ENCODE results near the gene NEDD4L.

NEDD4L gene

GRCh38 chr18:58194028-58194427, 150.0 kb downstream of the NEDD4L start:
- TF ChIP-seq Cebpa-rat (IDR thresholded peaks at IDR 0.05) = no peak
- H3K4me2 ChIP-seq = no peak overlapping the region
- peaks cover 17% of the 10 kb centered on the region for H3K4me1 ChIP-seq
- no peaks in the 10 kb centered on the region for H3K9me3 ChIP-seq
- no peaks in the 10 kb centered on the region for H3K36me3 ChIP-seq
- H3K27ac ChIP-seq = no peak overlapping the region
- H3K9ac ChIP-seq = no peak overlapping the region
- H3K27me3 ChIP-seq = peaks cover 6% of the 10 kb centered on the region
- H4K20me1 ChIP-seq = 0 out of 2 replicates have a peak, but pooled peaks cover 9% of the 10 kb centered on the region
- no peak overlapping the region for H3K4me3 ChIP-seq

- no peak for TF ChIP-seq Cebpa-rat (IDR thresholded peaks at IDR 0.05)
- H4K20me1 ChIP-seq = 0 out of 2 replicates have a peak, but pooled peaks cover 9% of the 10 kb centered on the region
- peaks cover 17% of the 10 kb centered on the region for H3K4me1 ChIP-seq
- peak overlapping the region; percentile 36; the same call in 1 of the 2 replicates for H3K4me3 ChIP-seq
- H3K4me2 ChIP-seq = peak overlapping the region; percentile 57
- H3K27me3 ChIP-seq = peaks cover 6% of the 10 kb centered on the region
- H3K27ac ChIP-seq = no peak overlapping the region
- H3K36me3 ChIP-seq = no peaks in the 10 kb centered on the region
- no peak overlapping the region for H3K9ac ChIP-seq
- H3K9me3 ChIP-seq = no peaks in the 10 kb centered on the region
These were observed 151.3 kb downstream of the NEDD4L start for GRCh38 chr18:58195278-58195765.

GRCh38 chr18:58196164-58196563, 152.1 kb downstream of the NEDD4L start:
- Histone ChIP-seq H3K27ac (no peak overlapping the region), H3K4me3 (no peak overlapping the region), H3K9me3 (no peaks in the 10 kb centered on the region), H3K27me3 (peaks cover 6% of the 10 kb centered on the region), H4K20me1 (0 out of 2 replicates have a peak, but pooled peaks cover 9% of the 10 kb centered on the region), H3K4me1 (peaks cover 17% of the 10 kb centered on the region), H3K9ac (no peak overlapping the region), H3K4me2 (no peak overlapping the region), H3K36me3 (no peaks in the 10 kb centered on the region)
- no peak for TF ChIP-seq Cebpa-rat (IDR thresholded peaks at IDR 0.05)

DNA sequence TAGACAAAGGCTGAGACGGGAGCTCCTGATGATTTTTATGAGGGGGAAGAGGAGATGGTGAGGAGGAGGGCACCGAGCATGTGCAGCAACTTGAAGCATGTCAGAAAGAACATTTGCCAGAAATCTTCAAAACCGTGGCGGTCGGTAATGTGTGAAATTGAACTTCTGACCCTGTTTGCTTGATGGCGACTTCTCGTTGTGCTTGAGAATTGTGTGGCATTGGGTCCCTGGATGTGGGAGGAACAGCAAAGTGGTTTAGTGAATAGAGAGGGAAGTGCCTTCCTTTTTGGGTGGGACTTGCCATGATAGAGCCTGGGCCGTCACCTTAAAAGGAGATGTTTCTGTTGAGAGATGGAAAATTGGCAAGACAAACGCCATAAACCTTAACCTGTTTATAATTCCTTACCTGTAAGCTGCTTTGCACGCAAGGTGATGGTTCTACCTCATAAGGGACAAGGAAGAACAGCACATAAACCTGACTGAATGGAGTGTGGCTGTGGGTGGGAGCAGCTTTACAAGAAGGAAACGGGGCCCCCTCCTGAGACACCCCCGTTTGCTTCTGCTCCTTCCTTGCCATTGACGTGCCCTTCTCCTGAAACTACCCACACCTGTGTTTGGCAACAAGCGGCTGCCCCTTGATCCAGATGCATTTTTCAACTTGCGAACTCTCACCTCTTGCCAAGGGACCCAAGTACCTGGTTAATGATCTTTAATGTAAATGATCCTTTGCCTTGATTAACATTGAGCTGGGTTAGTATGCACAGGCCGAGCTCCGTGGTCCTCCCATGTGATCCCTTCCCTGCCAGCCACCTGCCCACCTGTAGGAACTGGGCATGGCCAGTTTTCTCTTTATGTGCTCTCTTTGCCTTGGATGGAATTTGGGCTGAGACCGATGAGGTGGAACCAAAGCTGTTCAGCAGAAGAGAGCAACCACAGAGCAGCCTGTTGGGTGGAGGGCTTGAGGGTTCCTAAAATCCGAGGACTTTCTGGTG, 153.2 kb downstream of the NEDD4L start:
- H4K20me1 ChIP-seq = 0 out of 2 replicates have a peak, but pooled peaks cover 9% of the 10 kb centered on the region

GRCh38 chr18:58201268-58201667, 157.2 kb downstream of the NEDD4L start:
- H4K20me1 ChIP-seq = no peaks in the 10 kb centered on the region
- no peak overlapping the region for H3K9ac ChIP-seq
- H3K4me3 ChIP-seq = no peak overlapping the region
- H3K36me3 ChIP-seq = no peaks in the 10 kb centered on the region
- H3K27ac ChIP-seq = no peak overlapping the region
- no peaks in the 10 kb centered on the region for H3K27me3 ChIP-seq
- no peak overlapping the region for H3K4me2 ChIP-seq
- no peaks in the 10 kb centered on the region for H3K9me3 ChIP-seq
- TF ChIP-seq Cebpa-rat (IDR thresholded peaks at IDR 0.05) = no peak
- peaks cover 8% of the 10 kb centered on the region for H3K4me1 ChIP-seq

More for the DNA sequence above, 153.2 kb downstream of the NEDD4L start:
- H3K9me3 ChIP-seq = no peaks in the 10 kb centered on the region
- no peak overlapping the region for H3K9ac ChIP-seq
- no peak overlapping the region for H3K27ac ChIP-seq
- H3K4me3 ChIP-seq = no peak overlapping the region
- H3K4me1 ChIP-seq = peaks cover 17% of the 10 kb centered on the region
- peaks cover 6% of the 10 kb centered on the region for H3K27me3 ChIP-seq
- TF ChIP-seq Cebpa-rat (IDR thresholded peaks at IDR 0.05) = no peak
- H3K4me2 ChIP-seq = peak overlapping the region; percentile 17; the same call in 1 of the 2 replicates
- no peaks in the 10 kb centered on the region for H3K36me3 ChIP-seq

DNA sequence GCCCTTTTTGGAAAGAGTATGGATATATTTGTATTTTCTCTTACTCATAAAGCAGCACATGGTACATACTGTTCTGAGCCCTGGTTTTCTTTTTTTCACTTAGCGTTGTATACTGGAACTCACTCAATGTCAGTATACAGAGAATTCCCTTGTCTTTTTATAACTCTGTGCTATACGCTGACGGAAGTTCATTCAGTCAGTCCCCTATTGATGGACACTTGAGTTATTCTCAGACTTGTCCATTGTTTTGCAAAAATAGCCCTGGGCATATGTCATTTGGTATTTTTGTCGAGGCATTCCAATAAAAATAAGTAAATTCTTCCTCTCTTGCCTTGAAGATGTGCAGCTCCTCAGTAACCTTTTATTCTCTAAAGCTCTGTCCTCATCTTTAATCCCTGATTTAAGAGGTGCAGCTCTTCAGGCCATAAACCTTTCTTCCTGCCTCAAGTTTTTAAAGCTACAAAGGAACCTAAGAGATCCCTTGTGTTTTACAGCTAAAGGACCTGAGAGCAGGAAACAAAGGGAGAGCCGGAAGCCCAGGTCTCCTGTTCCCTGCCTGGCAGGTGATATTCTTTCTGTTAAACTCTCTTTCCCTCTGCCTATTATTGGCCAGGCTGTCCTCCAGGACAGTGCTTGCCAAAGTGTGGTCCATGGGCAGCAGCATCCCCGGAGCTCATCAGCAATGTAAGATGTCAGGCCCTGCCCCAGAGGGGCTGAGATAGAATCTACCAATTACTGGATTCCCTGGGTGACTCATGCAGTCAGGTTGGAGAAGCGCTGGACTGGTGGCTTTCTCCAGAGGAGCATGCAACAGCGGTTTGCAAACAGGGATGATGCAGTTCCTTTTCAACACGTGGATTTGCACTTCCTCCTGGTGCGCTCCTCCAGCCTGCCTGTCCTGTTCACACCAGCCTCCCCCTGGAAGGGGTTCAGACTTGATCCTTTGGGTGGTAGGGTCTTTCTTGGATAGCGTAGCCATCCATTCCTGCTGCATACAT, 158.0 kb downstream of the NEDD4L start:
- Histone ChIP-seq H3K4me3 (no peak overlapping the region), H3K9me3 (no peaks in the 10 kb centered on the region), H3K9ac (no peak overlapping the region), H3K27me3 (no peaks in the 10 kb centered on the region), H3K4me2 (no peak overlapping the region), H3K4me1 (peaks cover 8% of the 10 kb centered on the region), H4K20me1 (no peaks in the 10 kb centered on the region), H3K27ac (no peak overlapping the region), H3K36me3 (no peaks in the 10 kb centered on the region)
- no peak for TF ChIP-seq Cebpa-rat (IDR thresholded peaks at IDR 0.05)

GRCh38 chr18:58204776-58205442, 160.9 kb downstream of the NEDD4L start:
- Histone ChIP-seq H3K27me3 (no peaks in the 10 kb centered on the region), H3K36me3 (no peaks in the 10 kb centered on the region), H3K9ac (no peak overlapping the region), H3K4me3 (no peak overlapping the region), H3K4me1 (peaks cover 16% of the 10 kb centered on the region), H3K27ac (no peak overlapping the region), H3K4me2 (no peak overlapping the region), H3K9me3 (no peaks in the 10 kb centered on the region), H4K20me1 (no peaks in the 10 kb centered on the region)
- no peak for TF ChIP-seq Cebpa-rat (IDR thresholded peaks at IDR 0.05)

DNA sequence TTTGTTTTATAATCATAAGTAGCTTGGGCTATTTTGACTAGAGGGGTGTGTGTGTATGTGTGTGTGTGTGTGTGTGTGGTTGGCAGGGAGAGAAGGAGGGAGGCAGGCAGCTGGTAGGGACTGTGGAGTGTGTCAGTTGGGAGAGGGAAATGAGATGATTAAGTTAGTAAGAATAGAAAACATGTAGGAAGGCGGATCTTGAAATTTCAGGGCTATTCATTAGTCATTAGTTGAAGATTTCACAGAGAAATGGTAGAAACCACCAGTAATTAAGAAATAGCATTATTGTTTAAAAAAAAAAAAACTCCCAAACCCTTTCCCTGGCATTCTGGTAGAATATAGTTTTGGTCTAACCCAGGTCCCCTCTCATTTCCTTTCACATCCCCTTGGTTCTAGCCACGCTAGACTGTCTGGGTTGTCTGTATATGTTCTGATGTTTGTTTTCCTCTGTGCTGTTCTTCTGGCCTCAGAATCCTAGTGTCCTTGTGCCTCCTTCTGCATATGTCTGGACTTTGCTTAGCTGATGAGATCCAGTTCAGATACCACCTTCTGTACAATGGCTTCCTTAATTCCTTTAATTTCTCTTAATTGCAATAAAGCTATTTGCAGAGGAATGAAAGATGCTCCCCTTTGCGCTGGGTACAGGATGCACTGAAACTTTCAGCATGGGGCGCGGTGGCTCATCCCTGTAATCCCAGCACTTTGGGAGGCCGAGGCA, 161.6 kb downstream of the NEDD4L start:
- Histone ChIP-seq H3K4me3 (no peak overlapping the region), H3K4me1 (peaks cover 16% of the 10 kb centered on the region), H3K27me3 (no peaks in the 10 kb centered on the region), H3K36me3 (no peaks in the 10 kb centered on the region), H3K4me2 (no peak overlapping the region), H4K20me1 (no peaks in the 10 kb centered on the region), H3K9me3 (no peaks in the 10 kb centered on the region), H3K27ac (no peak overlapping the region), H3K9ac (no peak overlapping the region)
- TF ChIP-seq Cebpa-rat (IDR thresholded peaks at IDR 0.05) = no peak

Data from BLaER1 (cell line).